Measurements from ENCODE around the gene MMP10.
"Not testable (repeated sequence)": the region's sequence is repeated elsewhere in the genome, so short reads cannot be mapped to it uniquely, and the experiment has no call there.

MMP10 gene

GRCh38 chr11:102783016-102783415 lies 2.6 kb upstream of the MMP10 start:
- DNase-seq = no peak

GRCh38 chr11:102781676-102782075 lies 1.2 kb upstream of the MMP10 start:
- DNase-seq = no peak

- no peak for DNase-seq
Observed at GRCh38 chr11:102776454-102776853, 4.0 kb downstream of the MMP10 start.

- no peak for DNase-seq
Observed at GRCh38 chr11:102773386-102773785, 7.0 kb downstream of the MMP10 start.

- DNase-seq = no peak
Observed at GRCh38 chr11:102771351-102771750, 9.1 kb downstream of the MMP10 start.

GRCh38 chr11:102770191-102770590 lies 10.2 kb downstream of the MMP10 start:
- no peak for DNase-seq

- no peak for DNase-seq
Observed at GRCh38 chr11:102767800-102768199, 12.6 kb downstream of the MMP10 start.

- DNase-seq = no peak
Observed at GRCh38 chr11:102763440-102763839, 17.0 kb downstream of the MMP10 start.

GRCh38 chr11:102762361-102762767 lies 18.1 kb downstream of the MMP10 start:
- no peak for DNase-seq

GRCh38 chr11:102761646-102762238 lies 18.7 kb downstream of the MMP10 start:
- no peak for DNase-seq

GRCh38 chr11:102760344-102761035 lies 19.9 kb downstream of the MMP10 start:
- no peak for DNase-seq

- peak in 1 of 2 donors; percentile 5 for DNase-seq
Observed at GRCh38 chr11:102757823-102758549, 22.4 kb downstream of the MMP10 start.

- DNase-seq = no peak
Observed at GRCh38 chr11:102753267-102753666, 27.2 kb downstream of the MMP10 start.

- no peak for DNase-seq
Observed at GRCh38 chr11:102751673-102752072, 28.8 kb downstream of the MMP10 start.

- no peak for DNase-seq
Observed at GRCh38 chr11:102749101-102749722, 31.2 kb downstream of the MMP10 start.

- not testable (repeated sequence) for DNase-seq
Observed at GRCh38 chr11:102746746-102747578, 33.5 kb downstream of the MMP10 start.

GRCh38 chr11:102734650-102735049 lies 45.8 kb downstream of the MMP10 start:
- no peak for DNase-seq

- DNase-seq = peak; percentile 19 to 40
Observed at GRCh38 chr11:102733232-102733875, 47.1 kb downstream of the MMP10 start.

- DNase-seq = not testable (repeated sequence)
Observed at GRCh38 chr11:102730944-102731343, 49.5 kb downstream of the MMP10 start.

- DNase-seq = no peak
Observed at GRCh38 chr11:102729849-102730815, 50.3 kb downstream of the MMP10 start.

GRCh38 chr11:102727890-102728289 lies 52.5 kb downstream of the MMP10 start:
- DNase-seq = peak in 1 of 2 donors; percentile 11

Measured in CD4-positive, alpha-beta T cell treated with Interferon alpha-2 for 1 hour (primary cell).